Osteocyte (in vitro differentiated cells): ENCODE results near the gene ANKRD12. TPM values are rescaled to one million over a fixed set of nuclear protein-coding genes. Genes with fewer than 3 reads are reported as not detected.

Experiments used
- DNase-seq: peaks from one replicate; pipeline ENCODE4 v3.0.0; 2021; ENCODE audit warnings: mixed read lengths; ENCODE audit not compliant: unreplicated experiment; ENCODE audit errors: extremely low spot score
- H3K27ac Mint-ChIP-seq: one replicate; pipeline ENCODE4 v1.8.0; 2021; ENCODE audit warnings: mild to moderate bottlenecking, mixed read lengths; ENCODE audit not compliant: unreplicated experiment
- H3K27me3 Mint-ChIP-seq: one replicate; pipeline ENCODE4 v1.8.0; 2021; ENCODE audit warnings: mixed read lengths; ENCODE audit not compliant: unreplicated experiment
- H3K36me3 Mint-ChIP-seq: one replicate; pipeline ENCODE4 v1.8.0; 2021; ENCODE audit warnings: mixed read lengths; ENCODE audit not compliant: unreplicated experiment
- H3K4me1 Mint-ChIP-seq: one replicate; pipeline ENCODE4 v1.8.0; 2021; ENCODE audit warnings: mixed read lengths; ENCODE audit not compliant: unreplicated experiment
- H3K4me3 Mint-ChIP-seq: one replicate; pipeline ENCODE4 v1.8.0; 2021; ENCODE audit warnings: mild to moderate bottlenecking, moderate library complexity, mixed read lengths; ENCODE audit not compliant: unreplicated experiment
- H3K9me3 Mint-ChIP-seq: one replicate; pipeline ENCODE4 v1.8.0; 2021; ENCODE audit warnings: mixed read lengths; ENCODE audit not compliant: unreplicated experiment
- total RNA-seq: library from RNA; stranded (reverse); gene quantifications from 2 replicates; pipeline ENCODE4 v1.2.1, GENCODE V29; 2021
- TF ChIP-seq, protein P1 (sequence below): fragments of 200-600 bp; sonication (generic); IDR thresholded peaks from 2 replicates; pipeline ENCODE4 v1.5.0; 2021; ENCODE audit warnings: antibody characterized with exemption, mild to moderate bottlenecking, moderate library complexity

ANKRD12 gene
- total RNA-seq, 1 donor from 2014 or later: 40.0 TPM

- no peaks in the 10 kb centered on the region for H3K27me3 Mint-ChIP-seq
- DNase-seq: no peak
- no peaks in the 10 kb centered on the region for H3K9me3 Mint-ChIP-seq
- H3K4me3 Mint-ChIP-seq: no peak overlapping the region
- H3K4me1 Mint-ChIP-seq: peaks cover 5% of the 10 kb centered on the region
- H3K27ac Mint-ChIP-seq: no peak overlapping the region
- peaks cover 46% of the 10 kb centered on the region for H3K36me3 Mint-ChIP-seq
- TF ChIP-seq, protein P1, sequence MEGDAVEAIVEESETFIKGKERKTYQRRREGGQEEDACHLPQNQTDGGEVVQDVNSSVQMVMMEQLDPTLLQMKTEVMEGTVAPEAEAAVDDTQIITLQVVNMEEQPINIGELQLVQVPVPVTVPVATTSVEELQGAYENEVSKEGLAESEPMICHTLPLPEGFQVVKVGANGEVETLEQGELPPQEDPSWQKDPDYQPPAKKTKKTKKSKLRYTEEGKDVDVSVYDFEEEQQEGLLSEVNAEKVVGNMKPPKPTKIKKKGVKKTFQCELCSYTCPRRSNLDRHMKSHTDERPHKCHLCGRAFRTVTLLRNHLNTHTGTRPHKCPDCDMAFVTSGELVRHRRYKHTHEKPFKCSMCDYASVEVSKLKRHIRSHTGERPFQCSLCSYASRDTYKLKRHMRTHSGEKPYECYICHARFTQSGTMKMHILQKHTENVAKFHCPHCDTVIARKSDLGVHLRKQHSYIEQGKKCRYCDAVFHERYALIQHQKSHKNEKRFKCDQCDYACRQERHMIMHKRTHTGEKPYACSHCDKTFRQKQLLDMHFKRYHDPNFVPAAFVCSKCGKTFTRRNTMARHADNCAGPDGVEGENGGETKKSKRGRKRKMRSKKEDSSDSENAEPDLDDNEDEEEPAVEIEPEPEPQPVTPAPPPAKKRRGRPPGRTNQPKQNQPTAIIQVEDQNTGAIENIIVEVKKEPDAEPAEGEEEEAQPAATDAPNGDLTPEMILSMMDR: no peak
Measured at GRCh38 chr18:9130195-9130594, 6.4 kb upstream of the ANKRD12 start.

DNA sequence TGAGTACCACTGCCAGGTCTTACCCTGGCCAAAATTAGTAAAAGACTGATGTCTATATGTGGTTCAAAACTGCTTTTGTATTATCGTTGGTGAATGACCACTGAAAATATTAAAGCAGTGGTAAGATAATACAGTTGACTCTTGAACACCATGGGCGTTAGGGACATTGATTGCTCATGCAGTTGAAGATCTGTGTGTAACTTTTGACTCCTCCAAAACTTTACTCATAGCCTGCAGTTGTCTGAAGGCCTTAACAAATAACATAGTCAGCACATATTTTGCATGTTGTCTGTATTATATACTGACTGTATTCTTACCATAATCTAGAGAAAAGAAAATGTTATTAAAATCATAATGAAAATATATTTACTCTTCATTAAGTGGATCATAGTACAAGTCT, 5.8 kb upstream of the ANKRD12 start:
- H3K4me1 Mint-ChIP-seq: peaks cover 11% of the 10 kb centered on the region

GRCh38 chr18:9132628-9133027, 4.0 kb upstream of the ANKRD12 start:
- Mint-ChIP-seq H3K4me1 (peaks cover 12% of the 10 kb centered on the region), H3K36me3 (peaks cover 32% of the 10 kb centered on the region), H3K4me3 (no peak overlapping the region), H3K27ac (no peak overlapping the region), H3K27me3 (no peaks in the 10 kb centered on the region), H3K9me3 (no peaks in the 10 kb centered on the region)
- no peak for DNase-seq
- TF ChIP-seq, protein P1: no peak

More for the DNA sequence above, 5.8 kb upstream of the ANKRD12 start:
- Mint-ChIP-seq H3K36me3 (peaks cover 40% of the 10 kb centered on the region), H3K27ac (no peak overlapping the region), H3K4me3 (no peak overlapping the region), H3K9me3 (no peaks in the 10 kb centered on the region), H3K27me3 (no peaks in the 10 kb centered on the region)
- no peak for DNase-seq
- TF ChIP-seq, protein P1: no peak

DNA sequence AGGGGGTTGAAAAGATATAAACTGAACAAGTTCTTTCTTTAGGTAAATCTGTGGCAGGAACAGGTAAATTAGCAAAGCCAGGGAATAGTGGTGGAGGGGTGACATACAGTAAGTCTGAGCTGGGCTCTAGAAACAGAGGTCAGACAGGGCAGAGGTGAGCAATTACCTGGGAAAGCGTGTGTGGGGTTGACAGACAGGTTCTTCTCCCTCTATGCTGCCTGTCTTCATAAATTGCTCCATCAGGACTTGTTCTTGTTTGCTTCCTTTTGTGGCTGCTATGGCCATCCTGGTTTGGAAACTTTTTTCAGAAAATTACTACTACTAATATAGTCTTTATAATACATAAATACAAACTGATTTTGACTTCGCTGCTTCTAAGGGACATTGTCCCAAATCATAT, 3.4 kb upstream of the ANKRD12 start:
- no peaks in the 10 kb centered on the region for H3K27me3 Mint-ChIP-seq
- no peak for DNase-seq
- H3K9me3 Mint-ChIP-seq: no peaks in the 10 kb centered on the region
- peaks cover 17% of the 10 kb centered on the region for H3K4me1 Mint-ChIP-seq
- H3K4me3 Mint-ChIP-seq: no peak overlapping the region
- H3K36me3 Mint-ChIP-seq: peaks cover 27% of the 10 kb centered on the region
- TF ChIP-seq, protein P1: no peak
- H3K27ac Mint-ChIP-seq: peak overlapping the region; percentile 50

DNA sequence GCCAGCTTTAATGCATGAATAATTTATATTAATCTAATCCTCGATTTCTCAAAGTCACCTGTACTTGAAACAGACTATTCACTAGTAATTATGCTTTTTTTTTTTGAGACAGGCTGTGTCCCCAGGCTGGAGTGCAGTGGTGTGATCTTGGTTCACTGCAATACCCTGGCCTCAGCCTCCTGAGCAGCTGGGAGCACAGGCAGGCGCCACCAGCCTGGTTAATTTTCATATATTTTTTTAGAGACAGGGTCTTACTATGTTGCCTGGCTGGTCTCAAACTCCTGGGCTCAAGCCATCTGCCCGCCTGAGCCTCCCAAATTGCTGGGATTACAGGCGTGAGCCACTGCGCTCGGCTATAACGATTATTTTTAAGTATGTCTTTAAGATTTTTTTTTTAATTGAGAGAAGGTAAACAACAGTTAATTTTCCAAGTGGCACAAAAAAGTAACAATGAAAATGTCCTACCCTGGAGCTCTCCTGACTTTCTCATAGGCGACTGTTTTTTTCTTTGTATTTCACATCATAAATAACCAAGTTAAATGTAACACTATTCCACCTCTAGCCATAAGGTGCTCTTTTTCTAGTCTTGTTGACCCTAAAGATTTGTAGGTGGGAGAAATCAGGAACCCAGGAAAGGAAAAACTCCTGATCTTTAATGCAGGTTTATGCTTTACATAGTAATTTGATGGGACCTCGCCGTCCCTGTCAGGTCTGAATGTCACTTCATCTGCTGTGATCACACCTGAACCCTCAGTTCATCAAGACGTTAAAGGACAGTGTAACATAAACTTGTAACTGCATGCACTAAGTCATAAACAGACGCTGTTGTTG, 1.3 kb upstream of the ANKRD12 start:
- TF ChIP-seq, protein P1: no peak
- Mint-ChIP-seq H3K4me1 (peaks cover 36% of the 10 kb centered on the region), H3K4me3 (peak overlapping the region; percentile 96), H3K36me3 (peaks cover 11% of the 10 kb centered on the region), H3K27ac (peak overlapping the region; percentile 97), H3K9me3 (no peaks in the 10 kb centered on the region), H3K27me3 (no peaks in the 10 kb centered on the region)
- no peak for DNase-seq
